Right renal cortex interstitium (tissue), 3 donors: ENCODE results near the gene AHCYL2. TPM values are rescaled to one million over a fixed set of nuclear protein-coding genes. Genes with fewer than 3 reads are reported as not detected.

Source experiments
- DNase-seq, 3 donors: peaks; one replicate each; pipeline ENCODE4 v3.0.0-alpha.2; 2013; ENCODE audit warnings: low read depth in 3 of 3, low spot score in 2 of 3
- polyA plus RNA-seq, 3 donors: library from polyadenylated mRNA; unstranded; fragments of 120-200 nt; gene quantifications; one replicate each; pipeline ENCODE4 v1.2.1, GENCODE V29; 2013; ENCODE audit not compliant: insufficient read length in 3 of 3

Gene AHCYL2
- polyA plus RNA-seq, 3 donors: 24.8 to 27.8 (median 27.6) TPM

GRCh38 chr7:129376076-129376777 is 151.4 kb downstream of the AHCYL2 start:
- no peak for DNase-seq

GRCh38 chr7:129376778-129377700 is 152.2 kb downstream of the AHCYL2 start:
- DNase-seq: no peak

GRCh38 chr7:129381710-129382484 is 157.1 kb downstream of the AHCYL2 start:
- DNase-seq: no peak

- DNase-seq: no peak
Measured at GRCh38 chr7:129383542-129384132, 158.8 kb downstream of the AHCYL2 start.

GRCh38 chr7:129385116-129385515 is 160.3 kb downstream of the AHCYL2 start:
- DNase-seq: no peak

GRCh38 chr7:129385598-129385997 is 160.8 kb downstream of the AHCYL2 start:
- no peak for DNase-seq

GRCh38 chr7:129386506-129386905 is 161.7 kb downstream of the AHCYL2 start:
- DNase-seq: no peak

- no peak for DNase-seq
Measured at GRCh38 chr7:129387537-129387936, 162.7 kb downstream of the AHCYL2 start.

GRCh38 chr7:129388333-129389098 is 163.7 kb downstream of the AHCYL2 start:
- no peak for DNase-seq

GRCh38 chr7:129389829-129390228 is 165.0 kb downstream of the AHCYL2 start:
- no peak for DNase-seq

GRCh38 chr7:129390314-129390713 is 165.5 kb downstream of the AHCYL2 start:
- DNase-seq: no peak

GRCh38 chr7:129391546-129392171 is 166.8 kb downstream of the AHCYL2 start:
- DNase-seq: no peak

- DNase-seq: no peak
Measured at GRCh38 chr7:129393255-129393654, 168.4 kb downstream of the AHCYL2 start.

- DNase-seq: no peak
Measured at GRCh38 chr7:129394101-129394500, 169.3 kb downstream of the AHCYL2 start.

- no peak for DNase-seq
Measured at GRCh38 chr7:129394982-129395914, 170.4 kb downstream of the AHCYL2 start.

- no peak for DNase-seq
Measured at GRCh38 chr7:129401228-129401966, 176.6 kb downstream of the AHCYL2 start.

- DNase-seq: no peak
Measured at GRCh38 chr7:129401967-129402860, 177.4 kb downstream of the AHCYL2 start.
